Fibroblast of lung (primary cell): ENCODE data around the gene FLRT2.

Source experiments
- CTCF ChIP-seq, 2 donors: IDR thresholded peaks in 1 of 2; conservative IDR thresholded peaks in 1 of 2; 1 replicate in 1 of 2; 2 replicates in 1 of 2; pipeline ENCODE4 v1.5.1; 2011 to 2012; ENCODE audit warnings: low read length in 2 of 2, control low read depth in 1 of 2, inconsistent platforms in 1 of 2, low read depth in 1 of 2, mild to moderate bottlenecking in 1 of 2
- EZH2 ChIP-seq: IDR thresholded peaks from 2 replicates; pipeline ENCODE4 v1.5.1; 2012; ENCODE audit warnings: low read length, control low read depth, mild to moderate bottlenecking; ENCODE audit errors: missing control alignments

GRCh38 chr14:85604021-85604420 lies 74.1 kb downstream of the FLRT2 start:
- TF ChIP-seq CTCF (conservative IDR thresholded peaks at IDR 0.05 in 1 of 2, IDR thresholded peaks at IDR 0.05 in 1 of 2; ENCODE audit: low read depth in 1 of 2, low read length in 2 of 2) (no peak), EZH2 (no peak)
